H1 (cell line): ENCODE data around the gene GBP5. TPM values are rescaled to one million over a fixed set of nuclear protein-coding genes. Genes with fewer than 3 reads are reported as not detected.

Experiments used
- BRCA1 ChIP-seq: IDR thresholded peaks from 2 replicates; pipeline ENCODE4 v1.6.1; 2012; ENCODE audit warnings: low read depth, low read length, improper control_type of control experiment
- CBX8 ChIP-seq: fragments of 300-800, 300-1000 bp; sonication (generic); IDR thresholded peaks from 2 replicates; pipeline ENCODE4 v1.7.1; 2016; ENCODE audit warnings: low read depth, low read length, borderline replicate concordance
- MAFK ChIP-seq: IDR thresholded peaks from 2 replicates; pipeline ENCODE4 v1.6.1; 2012; ENCODE audit warnings: low read depth, mild to moderate bottlenecking, improper control_type of control experiment, low read length
- SIRT6 ChIP-seq: IDR thresholded peaks from one replicate; pipeline ENCODE4 v1.7.1; 2012; ENCODE audit warnings: low read length, inconsistent platforms
- YY1 ChIP-seq: IDR thresholded peaks from 2 replicates; pipeline ENCODE4 v1.6.1; 2011; ENCODE audit warnings: low read depth, mild to moderate bottlenecking, low read length
- polyA plus RNA-seq, 7 experiments: library from polyadenylated mRNA; depleted of rRNA in 3 of 7; stranded (reverse) in 5 of 7; unstranded in 2 of 7; fragments of >200 nt in 5 of 7; fragments of 200-250 nt in 2 of 7; gene quantifications; 1 replicate in 5 of 7; 2 replicates in 1 of 7; 4 replicates in 1 of 7; pipeline versions ENCODE4 v1.2.1 to v1.2.3, GENCODE V29; 2011 to 2013; ENCODE audit warnings: missing spikeins in 2 of 7, mixed read lengths in 2 of 7
- total RNA-seq: library from RNA; stranded (reverse); fragmentation: NEBNext Ultra II Directional; extraction: Animal tissue kit (Norgen Biotek cat#: 25700); gene quantifications from 2 replicates; pipeline ENCODE4 v1.2.1, GENCODE V29; 2021
- TF ChIP-seq, protein P1 (sequence below): IDR thresholded peaks from 2 replicates; pipeline ENCODE4 v1.6.1; 2012; ENCODE audit warnings: inconsistent platforms

Gene GBP5
- total and polyA plus RNA-seq, 2 of the 8 experiments (the other 6 are each of a cell fraction or from before 2014, with no cell fraction given): not detected

DNA sequence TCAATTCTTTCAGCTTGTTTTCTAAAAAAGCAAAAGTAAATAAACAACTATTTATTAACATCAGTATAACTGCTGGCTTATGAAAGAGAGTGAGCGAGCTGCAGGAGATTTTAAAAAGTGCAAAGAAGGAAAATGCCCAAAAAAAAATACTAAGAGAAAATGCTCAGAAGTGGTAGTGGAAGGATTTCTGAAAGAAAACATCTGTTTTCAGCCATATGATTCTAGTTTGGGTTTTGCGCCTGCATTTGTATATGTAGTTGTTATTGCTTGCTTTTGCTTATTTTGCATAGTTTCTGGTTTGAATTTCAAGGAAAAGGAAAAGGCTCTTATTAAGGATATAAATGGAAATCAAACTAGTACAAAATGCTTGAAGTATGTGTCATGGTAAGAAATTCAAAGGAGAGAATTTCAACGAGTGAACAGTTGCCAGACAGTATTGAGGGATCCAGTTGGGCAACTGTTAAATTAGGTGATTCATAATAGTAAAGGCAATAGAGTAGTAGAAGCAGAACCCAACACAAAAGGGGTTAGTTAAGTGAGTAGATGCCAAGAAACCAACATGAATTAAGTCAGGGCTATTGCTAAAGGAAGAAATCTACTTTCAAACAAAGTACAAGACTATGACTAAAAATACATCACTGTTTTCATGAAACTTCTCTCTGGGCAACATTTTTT lies 1.2 kb downstream of the GBP5 start (continued):
- no peak for TF ChIP-seq MAFK
- TF ChIP-seq BRCA1: no peak
- TF ChIP-seq, protein P1, sequence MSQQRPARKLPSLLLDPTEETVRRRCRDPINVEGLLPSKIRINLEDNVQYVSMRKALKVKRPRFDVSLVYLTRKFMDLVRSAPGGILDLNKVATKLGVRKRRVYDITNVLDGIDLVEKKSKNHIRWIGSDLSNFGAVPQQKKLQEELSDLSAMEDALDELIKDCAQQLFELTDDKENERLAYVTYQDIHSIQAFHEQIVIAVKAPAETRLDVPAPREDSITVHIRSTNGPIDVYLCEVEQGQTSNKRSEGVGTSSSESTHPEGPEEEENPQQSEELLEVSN: no peak
- TF ChIP-seq YY1: no peak
- TF ChIP-seq CBX8: no peak
- TF ChIP-seq SIRT6: no peak
- TF ChIP-seq, all 59 proteins: peak for 0
